Cardiac fibroblast (primary cell): ENCODE measurements around the gene SRPRB.
A peak's percentile ranks its signal among the peaks of the same experiment; 100 is the strongest.

ENCODE experiments used
- DNase-seq, 2 donors: peaks; one replicate each; pipeline versions ENCODE4 v3.0.0 to v3.0.0-alpha.2; 2010; ENCODE audit warnings: low read depth in 2 of 2
- H3K4me3 ChIP-seq, 2 donors: replicated peaks in 1 of 2; 1 replicate in 1 of 2; 2 replicates in 1 of 2; pipeline ENCODE4 v1.5.1; 2011; ENCODE audit warnings: low read depth in 2 of 2, low read length in 2 of 2, mild to moderate bottlenecking in 2 of 2, moderate library complexity in 1 of 2
- CTCF ChIP-seq: IDR thresholded peaks from one replicate; pipeline ENCODE4 v1.5.1; 2011; ENCODE audit warnings: low read depth, mild to moderate bottlenecking, low read length, inconsistent platforms

Gene SRPRB

GRCh38 chr3:133792171-133792763 is 13.3 kb upstream of the SRPRB start:
- TF ChIP-seq CTCF: no peak
- DNase-seq: peak in 1 of 2 donors; percentile 37

GRCh38 chr3:133797396-133798105 is 8.1 kb upstream of the SRPRB start:
- H3K4me3 ChIP-seq: no peak overlapping the region
- TF ChIP-seq CTCF: no peak
- DNase-seq: no peak

More at GRCh38 chr3:133792171-133792763, 13.3 kb upstream of the SRPRB start:
- H3K4me3 ChIP-seq: no peak overlapping the region

- peak; percentile 7 to 55 for DNase-seq
Observed at GRCh38 chr3:133799794-133800585, 5.6 kb upstream of the SRPRB start.

GRCh38 chr3:133803469-133803868 is 2.1 kb upstream of the SRPRB start:
- no peak for DNase-seq
- TF ChIP-seq CTCF: no peak
- no peak overlapping the region for H3K4me3 ChIP-seq

More at GRCh38 chr3:133799794-133800585, 5.6 kb upstream of the SRPRB start:
- H3K4me3 ChIP-seq: no peak overlapping the region
- TF ChIP-seq CTCF: no peak

- DNase-seq: no peak
- no peak overlapping the region for H3K4me3 ChIP-seq
- TF ChIP-seq CTCF: no peak
Observed at GRCh38 chr3:133804896-133805295, 719 bp upstream of the SRPRB start.

GRCh38 chr3:133805384-133805701 is 272 bp upstream of the SRPRB start:
- H3K4me3 ChIP-seq: peak overlapping the region; percentile 86 to 92
- DNase-seq: no peak
- no peak for TF ChIP-seq CTCF
